HL-60 (cell line): ENCODE data around the gene ACACA.

Experiments used
- DNase-seq, 2 experiments: peaks; one replicate each; pipeline ENCODE4 v3.0.0-alpha.2; 2010 to 2020; ENCODE audit warnings: low read depth in 1 of 2, low spot score in 1 of 2
- H3K27ac ChIP-seq: fragments of 250-450 bp; sonication (Bioruptor Pico); replicated peaks from 2 replicates; pipeline ENCODE4 v1.5.1; 2020; ENCODE audit warnings: mild to moderate bottlenecking, moderate library complexity
- H3K27me3 ChIP-seq: fragments of 250-450 bp; sonication (Bioruptor Pico); 2 replicates; pipeline ENCODE4 v1.5.1; 2021; ENCODE audit warnings: mild to moderate bottlenecking, moderate library complexity; ENCODE audit not compliant: insufficient read depth, poor library complexity, severe bottlenecking
- H3K4me3 ChIP-seq: replicated peaks from 2 replicates; pipeline ENCODE4 v1.5.1; 2011; ENCODE audit warnings: mild to moderate bottlenecking, control low read depth, low read length; ENCODE audit not compliant: insufficient read depth
- GABPA ChIP-seq: IDR thresholded peaks from 2 replicates; pipeline ENCODE4 v1.6.1; 2012; ENCODE audit warnings: low read depth
- POLR2AphosphoS5 ChIP-seq: IDR thresholded peaks from 2 replicates; pipeline ENCODE4 v1.6.1; 2012; ENCODE audit warnings: low read depth
- SPI1 ChIP-seq: IDR thresholded peaks from 2 replicates; pipeline ENCODE4 v1.6.1; 2012; ENCODE audit warnings: low read depth, mild to moderate bottlenecking, borderline replicate concordance
- TF ChIP-seq, protein P1 (sequence below): IDR thresholded peaks from 2 replicates; pipeline ENCODE4 v1.6.1; 2012; ENCODE audit warnings: low read depth; ENCODE audit not compliant: insufficient replicate concordance
- TF ChIP-seq, protein P2 (sequence below): IDR thresholded peaks from one replicate; pipeline ENCODE4 v1.5.1; 2011; ENCODE audit warnings: low read length, control low read depth, inconsistent platforms; ENCODE audit not compliant: insufficient read depth

Gene ACACA

DNA sequence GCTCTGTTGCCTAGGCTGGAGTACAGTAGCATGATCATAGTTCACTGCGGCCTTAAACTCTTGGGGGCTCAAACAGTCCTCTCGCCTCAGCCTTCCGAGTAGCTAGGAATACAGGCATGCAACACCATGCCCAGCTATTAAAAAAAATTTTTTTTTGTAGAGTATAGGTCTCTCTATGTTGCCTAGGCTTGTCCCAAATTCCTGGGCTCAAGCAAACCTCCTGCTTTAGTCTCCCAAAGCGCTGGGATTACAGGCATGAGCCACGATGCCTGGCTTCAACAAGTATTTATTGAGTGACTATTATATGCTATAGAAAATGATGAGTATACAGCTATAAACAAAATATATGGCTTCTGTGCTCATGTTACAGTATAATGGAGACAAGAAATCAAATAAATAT is 97.6 kb downstream of the ACACA start:
- H3K27me3 ChIP-seq = no peaks in the 10 kb centered on the region
- no peak for DNase-seq
- no peak overlapping the region for H3K27ac ChIP-seq
- H3K4me3 ChIP-seq = no peak overlapping the region
- TF ChIP-seq, protein P1, sequence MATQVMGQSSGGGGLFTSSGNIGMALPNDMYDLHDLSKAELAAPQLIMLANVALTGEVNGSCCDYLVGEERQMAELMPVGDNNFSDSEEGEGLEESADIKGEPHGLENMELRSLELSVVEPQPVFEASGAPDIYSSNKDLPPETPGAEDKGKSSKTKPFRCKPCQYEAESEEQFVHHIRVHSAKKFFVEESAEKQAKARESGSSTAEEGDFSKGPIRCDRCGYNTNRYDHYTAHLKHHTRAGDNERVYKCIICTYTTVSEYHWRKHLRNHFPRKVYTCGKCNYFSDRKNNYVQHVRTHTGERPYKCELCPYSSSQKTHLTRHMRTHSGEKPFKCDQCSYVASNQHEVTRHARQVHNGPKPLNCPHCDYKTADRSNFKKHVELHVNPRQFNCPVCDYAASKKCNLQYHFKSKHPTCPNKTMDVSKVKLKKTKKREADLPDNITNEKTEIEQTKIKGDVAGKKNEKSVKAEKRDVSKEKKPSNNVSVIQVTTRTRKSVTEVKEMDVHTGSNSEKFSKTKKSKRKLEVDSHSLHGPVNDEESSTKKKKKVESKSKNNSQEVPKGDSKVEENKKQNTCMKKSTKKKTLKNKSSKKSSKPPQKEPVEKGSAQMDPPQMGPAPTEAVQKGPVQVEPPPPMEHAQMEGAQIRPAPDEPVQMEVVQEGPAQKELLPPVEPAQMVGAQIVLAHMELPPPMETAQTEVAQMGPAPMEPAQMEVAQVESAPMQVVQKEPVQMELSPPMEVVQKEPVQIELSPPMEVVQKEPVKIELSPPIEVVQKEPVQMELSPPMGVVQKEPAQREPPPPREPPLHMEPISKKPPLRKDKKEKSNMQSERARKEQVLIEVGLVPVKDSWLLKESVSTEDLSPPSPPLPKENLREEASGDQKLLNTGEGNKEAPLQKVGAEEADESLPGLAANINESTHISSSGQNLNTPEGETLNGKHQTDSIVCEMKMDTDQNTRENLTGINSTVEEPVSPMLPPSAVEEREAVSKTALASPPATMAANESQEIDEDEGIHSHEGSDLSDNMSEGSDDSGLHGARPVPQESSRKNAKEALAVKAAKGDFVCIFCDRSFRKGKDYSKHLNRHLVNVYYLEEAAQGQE = no peak
- TF ChIP-seq, protein P2, sequence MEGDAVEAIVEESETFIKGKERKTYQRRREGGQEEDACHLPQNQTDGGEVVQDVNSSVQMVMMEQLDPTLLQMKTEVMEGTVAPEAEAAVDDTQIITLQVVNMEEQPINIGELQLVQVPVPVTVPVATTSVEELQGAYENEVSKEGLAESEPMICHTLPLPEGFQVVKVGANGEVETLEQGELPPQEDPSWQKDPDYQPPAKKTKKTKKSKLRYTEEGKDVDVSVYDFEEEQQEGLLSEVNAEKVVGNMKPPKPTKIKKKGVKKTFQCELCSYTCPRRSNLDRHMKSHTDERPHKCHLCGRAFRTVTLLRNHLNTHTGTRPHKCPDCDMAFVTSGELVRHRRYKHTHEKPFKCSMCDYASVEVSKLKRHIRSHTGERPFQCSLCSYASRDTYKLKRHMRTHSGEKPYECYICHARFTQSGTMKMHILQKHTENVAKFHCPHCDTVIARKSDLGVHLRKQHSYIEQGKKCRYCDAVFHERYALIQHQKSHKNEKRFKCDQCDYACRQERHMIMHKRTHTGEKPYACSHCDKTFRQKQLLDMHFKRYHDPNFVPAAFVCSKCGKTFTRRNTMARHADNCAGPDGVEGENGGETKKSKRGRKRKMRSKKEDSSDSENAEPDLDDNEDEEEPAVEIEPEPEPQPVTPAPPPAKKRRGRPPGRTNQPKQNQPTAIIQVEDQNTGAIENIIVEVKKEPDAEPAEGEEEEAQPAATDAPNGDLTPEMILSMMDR = no peak
- no peak for TF ChIP-seq GABPA
- no peak for TF ChIP-seq SPI1

DNA sequence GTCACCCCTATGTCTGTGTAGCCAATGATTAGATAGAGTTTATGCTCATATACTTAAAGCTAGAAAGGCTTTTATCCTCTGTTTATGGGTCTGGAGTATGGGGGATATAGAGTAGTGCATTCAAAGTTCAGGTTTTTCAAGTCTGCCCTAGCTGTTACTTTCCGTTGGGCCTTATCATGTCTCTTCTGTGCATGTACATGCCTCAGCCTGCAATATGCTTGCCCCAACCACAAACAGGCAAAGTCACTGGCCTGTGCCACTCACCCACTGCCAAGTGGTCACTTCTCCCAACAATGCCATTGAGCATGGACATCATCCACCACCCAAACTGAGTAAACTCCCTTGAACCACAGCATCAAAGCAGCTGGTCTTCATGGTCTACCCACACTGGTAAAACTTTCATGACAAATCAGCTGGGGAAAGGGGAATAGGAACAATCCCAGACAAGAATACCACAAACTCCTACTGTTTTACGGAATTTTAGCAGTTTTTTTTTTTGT is 101.2 kb downstream of the ACACA start:
- Histone ChIP-seq H3K27ac (no peak overlapping the region), H3K4me3 (no peak overlapping the region), H3K27me3 (no peaks in the 10 kb centered on the region)
- TF ChIP-seq SPI1 = no peak
- no peak for TF ChIP-seq POLR2AphosphoS5
- no peak for TF ChIP-seq GABPA
- TF ChIP-seq, protein P1 = no peak
- TF ChIP-seq, protein P2 = no peak
- no peak for DNase-seq

DNA sequence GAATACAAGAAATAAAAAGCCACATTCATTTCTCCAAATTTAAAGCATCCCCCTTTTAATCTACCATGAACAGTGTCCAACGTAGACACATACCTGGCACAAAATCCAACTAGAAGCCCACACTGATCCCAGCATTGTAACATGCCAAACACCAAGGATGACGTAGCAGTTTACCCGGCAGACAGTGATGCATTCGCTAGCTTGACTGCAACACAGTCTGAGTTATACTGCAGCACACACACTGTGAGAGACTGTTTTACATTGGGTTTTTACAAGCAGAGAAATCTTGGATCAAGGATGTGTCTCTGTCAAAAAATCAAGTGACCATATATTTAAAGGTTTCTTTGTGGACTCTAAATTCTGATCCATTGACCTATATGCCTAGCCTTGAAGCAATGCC is 105.3 kb downstream of the ACACA start:
- no peak overlapping the region for H3K27ac ChIP-seq
- no peak for DNase-seq
- TF ChIP-seq GABPA (no peak), POLR2AphosphoS5 (no peak), SPI1 (no peak)
- TF ChIP-seq, protein P2 = no peak
- TF ChIP-seq, protein P1 = no peak

More for the DNA sequence above, 105.3 kb downstream of the ACACA start:
- H3K4me3 ChIP-seq = no peak overlapping the region
- H3K27me3 ChIP-seq = no peaks in the 10 kb centered on the region
